ENCODE measurements around the gene PGLYRP2. TPM values are rescaled to one million over a fixed set of nuclear protein-coding genes. Genes with fewer than 3 reads are reported as not detected.

Gene PGLYRP2
- total RNA-seq, 1 experiment from 2014 or later = not detected

- peaks cover 10 to 15% of the 10 kb centered on the region in 2 experiments for H3K4me1 ChIP-seq (ENCODE audit: control insufficient read depth in 1 of 2, insufficient read depth in 2 of 2, low read length in 2 of 2)
- CTCF ChIA-PET = no interaction called here
- H3K36me3 ChIP-seq (ENCODE audit: control insufficient read depth in 1 of 2, insufficient read depth in 2 of 2, low read length in 2 of 2) = no peaks in the 10 kb centered on the region; a peak in 1 of 4 replicates
- H3K27ac ChIP-seq (ENCODE audit: low read depth, low read length) = no peak overlapping the region
- no TSS peak for BruUV-seq (replicated peaks)
- H3K9ac ChIP-seq (ENCODE audit: low read length) = no peak overlapping the region
- no peaks in the 10 kb centered on the region for H4K20me1 ChIP-seq (ENCODE audit: insufficient read depth)
- POLR2A ChIA-PET = interaction anchor here (0.6 to 1.7 kb wide), 2 partner anchors 16 to 17 kb away, joined by 3 to 5 read pairs; partner anchors contain the start of gene AKAP8L
- intact Hi-C loops (cut with micrococcal nuclease) = no loop called here
- no peak overlapping the region for H2AFZ ChIP-seq (ENCODE audit: low read depth, low read length, poor library complexity, severe bottlenecking)
- no peak overlapping the region for H3K4me2 ChIP-seq (ENCODE audit: low read length)
- no peaks in the 10 kb centered on the region for H3K27me3 ChIP-seq (ENCODE audit: insufficient read depth, low read length)
- RAD21 ChIA-PET (ENCODE audit: low non-redundant PET in 1 of 2, low total read pairs in 2 of 2, uncharacterized antibody in 2 of 2, unreplicated experiment in 2 of 2) = no interaction called here
- H3K79me2 ChIP-seq (ENCODE audit: insufficient read depth, low read length) = peaks cover 10% of the 10 kb centered on the region
- H3K9me3 ChIP-seq (ENCODE audit: control insufficient read depth in 1 of 2, insufficient read depth in 1 of 2, low read depth in 1 of 2, low read length in 2 of 2) = no peaks in the 10 kb centered on the region
- ATAC-seq (no peak), DNase-seq (ENCODE audit: low read depth, low spot score) (no peak)
- TF ChIP-seq POLR2A (IDR thresholded peaks at IDR 0.05; ENCODE audit: borderline replicate concordance, extremely low read depth, insufficient read depth, insufficient read length) (no peak), EGR1 (IDR thresholded peaks at IDR 0.05; ENCODE audit: low read depth) (no peak), MAX (IDR thresholded peaks at IDR 0.05) (no peak), CTCF (IDR thresholded peaks at IDR 0.05 in 2 of 3, conservative IDR thresholded peaks at IDR 0.05 in 1 of 3; ENCODE audit: borderline replicate concordance in 1 of 3, insufficient read depth in 1 of 3, low read depth in 2 of 3, low read length in 2 of 3) (no peak), JUND (IDR thresholded peaks at IDR 0.05) (no peak), SRF (IDR thresholded peaks at IDR 0.05; ENCODE audit: low read depth) (no peak), CBX3 (IDR thresholded peaks at IDR 0.05; ENCODE audit: low read depth) (no peak), ATF3 (IDR thresholded peaks at IDR 0.05) (no peak), EZH2 (IDR thresholded peaks at IDR 0.05) (no peak), SIN3A (IDR thresholded peaks at IDR 0.05; ENCODE audit: low read depth) (no peak), RAD21 (IDR thresholded peaks at IDR 0.05; ENCODE audit: low read depth) (no peak), SP1 (IDR thresholded peaks at IDR 0.05; ENCODE audit: low read depth) (no peak), ELF1 (IDR thresholded peaks at IDR 0.05; ENCODE audit: borderline replicate concordance, low read depth) (no peak)
- no peak overlapping the region for H3K4me3 ChIP-seq (replicated peaks in 1 of 2; ENCODE audit: low read depth in 1 of 2, low read length in 2 of 2)
- H3K9me2 ChIP-seq (ENCODE audit: insufficient read depth) = no peaks in the 10 kb centered on the region
These were observed 43.1 kb downstream of the PGLYRP2 start for GRCh38 chr19:15436012-15436825.
